DMS153 treated with DMSO at 0.1 percent for 48 hours (cell line): ENCODE data around the gene B3GAT3.
"Not testable (repeated sequence)": the region's sequence is repeated elsewhere in the genome, so short reads cannot be mapped to it uniquely, and the experiment has no call there.

ENCODE experiments used
- DNase-seq: peaks from one replicate; lab custom pipeline; 2025; ENCODE audit not compliant: unreplicated experiment; lab: John Stamatoyannopoulos, UW

Gene B3GAT3

DNA sequence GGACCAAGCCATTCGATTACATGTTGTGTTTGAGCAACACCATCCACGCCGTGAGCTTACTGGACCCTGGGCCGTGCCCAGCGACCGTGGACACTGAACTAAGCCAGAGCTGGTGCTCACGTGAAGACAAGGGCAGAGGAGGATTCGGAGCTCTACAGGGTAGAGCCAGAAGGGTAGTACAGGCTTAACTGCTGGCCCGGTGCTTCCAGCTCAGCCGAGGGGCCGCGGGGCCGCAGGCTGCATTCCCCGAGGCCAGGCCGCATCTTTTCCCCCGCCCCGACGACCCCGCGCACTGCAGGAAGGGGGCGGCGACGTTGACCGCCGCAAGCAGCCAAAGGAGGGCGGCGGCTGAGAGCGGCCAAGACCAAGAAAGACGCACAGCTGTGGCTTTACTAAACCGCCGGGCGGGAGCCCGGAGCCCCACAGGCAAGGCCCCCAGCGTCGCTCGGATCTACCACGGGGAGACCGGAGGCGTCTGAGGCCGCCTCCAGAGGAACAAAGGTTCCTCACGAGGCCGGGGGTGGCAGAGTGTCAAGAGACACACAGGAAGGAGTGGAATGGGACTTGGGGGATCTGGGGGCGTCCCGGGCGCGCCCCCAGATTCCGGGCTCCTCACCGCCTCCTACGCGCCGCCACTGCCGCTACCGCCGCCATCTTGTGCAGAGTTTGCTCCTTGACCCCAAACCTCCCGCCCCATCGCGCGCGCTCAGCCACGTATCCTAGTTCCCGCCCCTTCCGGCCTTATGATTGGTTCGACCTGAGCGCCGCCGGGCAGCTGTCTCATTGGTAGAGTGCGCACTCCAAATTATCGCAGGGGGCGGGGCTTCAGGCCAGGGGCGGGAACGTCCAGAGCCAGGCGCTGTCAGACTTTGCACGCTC lies 24.4 kb upstream of the B3GAT3 start, which contains the start of gene GANAB:
TSS of gene GANAB (minus strand) at position 668 of the 879 bp plus-strand sequence. CDS start at position 654, 14 bp downstream.
- peak; percentile 91 for DNase-seq

DNA sequence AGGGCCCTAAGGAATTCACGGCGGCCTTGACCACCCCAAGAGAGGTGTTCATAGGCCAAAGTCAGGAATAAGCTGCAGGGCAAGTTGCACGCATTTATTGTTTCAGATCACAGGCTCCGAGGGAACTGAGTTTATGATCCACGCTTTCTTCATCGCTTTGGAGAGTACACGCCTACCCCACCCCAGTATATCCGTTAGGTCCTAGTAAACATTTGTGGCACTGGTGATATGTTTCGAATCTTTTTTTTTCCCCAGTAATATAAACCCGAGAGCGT lies 23.8 kb upstream of the B3GAT3 start:
- no peak for DNase-seq

DNA sequence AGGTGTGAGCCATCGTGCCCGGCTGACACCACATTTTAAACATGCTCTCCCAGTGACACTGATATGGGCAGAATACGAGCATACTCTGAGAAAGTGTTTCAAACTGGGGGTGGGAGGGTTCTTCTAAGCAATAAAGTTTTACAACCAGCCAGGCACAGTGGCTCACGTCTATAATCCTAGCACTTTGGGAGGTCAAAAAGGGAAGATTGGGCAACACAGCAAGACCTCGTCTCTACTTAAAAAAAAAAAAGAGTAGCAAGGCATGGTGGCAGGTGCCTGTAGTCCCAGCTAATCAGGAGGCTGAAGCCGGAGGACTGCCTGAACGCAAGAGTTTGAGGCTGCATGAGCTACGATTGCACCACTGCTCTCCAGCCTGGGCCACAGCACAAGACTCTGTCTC lies 22.4 kb upstream of the B3GAT3 start:
- DNase-seq, result no peak

DNA sequence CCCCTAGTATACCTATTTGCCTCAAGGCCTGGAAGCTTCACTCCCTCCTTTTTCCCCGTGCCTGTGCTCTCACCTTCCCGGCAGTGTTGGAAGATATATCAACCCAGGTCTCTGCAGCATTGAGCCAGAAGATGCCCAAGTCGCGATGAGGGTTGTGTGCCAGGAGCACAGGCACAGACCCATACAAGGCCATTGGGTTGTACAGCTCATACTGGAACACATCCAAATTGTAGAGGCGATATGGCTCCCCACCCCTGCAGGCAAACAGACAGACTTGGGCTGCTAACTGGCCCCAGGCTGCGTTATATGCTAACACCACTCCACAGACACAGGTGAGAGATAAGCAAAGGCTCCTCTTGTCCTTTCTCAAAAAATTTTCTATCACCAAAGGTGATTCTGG lies 10.7 kb upstream of the B3GAT3 start:
- no peak for DNase-seq

DNA sequence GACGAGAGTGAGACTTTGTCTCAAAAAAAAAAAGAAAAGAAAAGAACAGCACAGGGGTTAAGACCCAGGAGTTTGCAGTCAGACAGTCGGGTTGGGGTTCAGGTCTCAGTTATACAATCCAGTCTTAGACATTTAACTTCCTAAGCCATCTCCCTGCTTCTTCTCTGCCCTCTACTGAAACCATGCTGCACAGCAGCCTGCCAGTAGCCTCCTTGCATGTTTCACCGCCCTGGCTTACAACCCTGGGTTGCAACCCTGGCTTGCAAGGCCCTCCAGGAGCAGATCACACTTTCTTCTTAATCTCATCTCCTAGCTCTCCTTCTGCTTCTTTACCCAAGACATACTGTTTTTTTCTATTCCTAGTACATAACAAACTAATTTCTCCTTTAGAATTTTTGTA lies 5.9 kb upstream of the B3GAT3 start:
- DNase-seq, result no peak

DNA sequence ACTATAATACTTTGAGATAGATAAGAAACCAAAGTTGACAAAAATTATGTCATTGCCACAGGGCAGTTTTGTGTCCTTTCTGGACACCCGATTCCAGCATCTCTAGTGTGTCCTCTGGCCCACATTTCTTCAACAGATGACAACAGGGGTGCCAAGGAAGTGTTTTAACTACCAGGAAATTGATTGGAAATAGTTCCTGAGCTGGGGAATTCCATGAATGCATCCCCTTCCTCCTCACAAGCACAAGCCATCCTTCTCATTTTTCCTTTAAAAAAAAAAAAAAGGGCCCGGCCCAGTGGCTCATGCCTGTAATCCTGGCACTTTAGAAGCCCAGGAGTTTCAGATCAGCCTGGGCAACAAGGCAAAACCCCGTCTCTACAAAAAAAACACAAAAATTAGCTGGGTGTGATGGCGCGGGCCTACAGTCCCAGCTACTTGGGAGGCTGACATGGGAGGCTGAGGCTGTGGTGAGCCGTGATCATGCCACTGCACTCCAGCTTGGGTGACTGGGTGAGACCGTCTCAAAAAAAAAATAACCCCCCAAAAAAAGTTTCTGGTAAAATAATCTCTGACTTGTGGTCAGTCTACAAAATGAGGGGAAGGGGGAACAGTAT lies 797 bp upstream of the B3GAT3 start:
- no peak for DNase-seq

DNA sequence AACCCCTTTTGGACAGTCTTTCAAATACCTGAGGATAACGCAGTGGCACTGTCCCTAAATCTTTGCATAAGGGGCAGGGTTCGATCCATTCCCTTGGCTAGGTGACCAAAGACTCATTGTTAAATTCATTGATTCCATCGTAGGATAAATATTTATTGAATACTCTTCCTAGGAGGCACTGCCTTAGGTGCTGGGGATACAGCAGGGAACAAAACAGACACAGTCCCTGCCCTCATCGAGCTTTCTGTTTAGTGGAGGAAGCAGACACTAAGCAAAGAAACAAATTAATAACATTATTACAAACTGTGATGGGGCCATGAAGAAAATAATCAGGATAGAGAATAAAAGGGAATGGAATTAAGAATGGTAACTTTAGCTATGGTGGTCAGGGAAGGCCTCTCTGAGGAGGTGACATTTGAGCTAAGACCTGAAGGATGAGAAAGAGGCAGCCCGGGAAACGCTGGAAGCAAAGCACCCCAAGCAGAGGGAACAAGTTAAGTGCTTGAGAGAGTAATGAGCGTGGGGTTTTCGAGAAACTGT lies 689 bp downstream of the B3GAT3 start:
- DNase-seq, result no peak

DNA sequence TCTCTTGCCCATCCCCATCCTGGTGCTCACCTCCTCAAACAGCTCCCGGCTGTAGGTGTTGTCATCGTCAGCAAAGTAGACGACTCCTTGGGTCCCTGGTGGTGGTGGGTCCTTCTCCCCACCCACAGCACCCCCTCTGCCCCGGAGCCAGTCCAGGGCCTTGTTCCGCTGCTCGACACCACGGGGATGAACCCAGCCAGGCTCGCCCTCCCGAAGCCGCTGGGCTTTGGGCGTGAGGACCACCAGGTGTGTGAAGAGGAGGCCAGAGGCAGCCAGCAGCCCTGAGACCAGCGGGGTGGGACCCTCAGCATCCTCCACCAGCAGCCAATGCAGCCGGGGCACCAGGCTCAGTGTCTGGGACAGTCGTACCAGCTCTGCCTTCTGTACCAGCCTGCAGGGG lies 4.8 kb downstream of the B3GAT3 start:
- not testable (repeated sequence) for DNase-seq

DNA sequence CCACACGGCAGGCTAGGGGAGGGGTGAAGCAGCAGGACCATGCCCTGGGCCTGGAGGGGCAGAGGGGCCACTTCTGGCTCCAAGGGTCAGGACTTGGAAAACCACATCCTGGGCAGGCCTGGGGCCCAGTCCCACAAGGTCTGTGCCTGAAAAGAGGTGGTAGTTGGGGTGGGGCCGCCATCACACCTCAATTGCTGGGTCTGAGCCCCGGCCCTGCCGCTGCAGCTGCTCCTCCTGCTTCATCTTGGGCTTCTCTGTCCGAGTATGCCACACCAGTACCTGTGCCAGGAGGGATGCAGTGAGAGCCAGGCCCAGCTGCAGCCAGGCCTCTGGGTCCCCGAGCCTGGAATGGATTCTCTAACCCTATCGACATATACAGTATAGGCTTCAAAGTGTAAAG lies 6.3 kb downstream of the B3GAT3 start:
- no peak for DNase-seq

DNA sequence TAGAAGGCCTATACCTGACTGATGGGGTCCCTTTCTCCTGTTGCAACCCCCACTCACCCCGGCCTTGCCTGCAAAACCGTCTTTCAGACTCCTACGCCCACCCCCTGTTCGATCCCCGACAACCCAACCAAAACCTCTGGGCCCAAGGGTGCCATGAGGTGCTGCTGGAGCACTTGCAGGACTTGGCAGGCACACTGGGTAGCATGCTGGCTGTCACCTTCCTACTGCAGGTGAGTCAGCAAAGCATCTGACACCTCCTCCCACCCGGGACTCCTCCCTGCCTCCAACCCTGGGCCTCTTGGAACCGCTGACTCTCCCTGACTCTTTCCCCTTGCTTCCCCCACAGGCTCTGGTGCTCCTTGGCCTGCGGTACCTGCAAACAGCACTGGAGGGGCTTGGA lies 7.5 kb downstream of the B3GAT3 start:
- no peak for DNase-seq

DNA sequence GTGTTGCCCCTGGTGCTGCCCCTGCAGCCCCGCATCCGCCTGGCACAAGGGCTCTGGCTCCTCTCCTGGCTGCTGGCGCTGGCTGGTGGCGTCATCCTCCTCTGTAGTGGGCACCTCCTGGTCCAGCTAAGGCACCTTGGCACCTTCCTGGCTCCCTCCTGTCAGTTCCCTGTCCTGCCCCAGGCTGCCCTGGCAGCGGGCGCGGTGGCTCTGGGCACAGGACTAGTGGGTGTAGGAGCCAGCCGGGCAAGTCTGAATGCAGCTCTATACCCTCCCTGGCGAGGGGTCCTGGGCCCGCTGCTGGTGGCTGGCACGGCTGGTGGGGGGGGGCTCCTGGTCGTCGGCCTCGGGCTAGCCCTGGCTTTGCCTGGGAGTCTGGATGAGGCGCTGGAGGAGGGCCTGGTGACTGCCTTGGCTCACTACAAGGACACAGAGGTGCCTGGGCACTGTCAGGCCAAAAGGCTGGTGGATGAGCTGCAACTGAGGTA lies 8.5 kb downstream of the B3GAT3 start:
- no peak for DNase-seq

DNA sequence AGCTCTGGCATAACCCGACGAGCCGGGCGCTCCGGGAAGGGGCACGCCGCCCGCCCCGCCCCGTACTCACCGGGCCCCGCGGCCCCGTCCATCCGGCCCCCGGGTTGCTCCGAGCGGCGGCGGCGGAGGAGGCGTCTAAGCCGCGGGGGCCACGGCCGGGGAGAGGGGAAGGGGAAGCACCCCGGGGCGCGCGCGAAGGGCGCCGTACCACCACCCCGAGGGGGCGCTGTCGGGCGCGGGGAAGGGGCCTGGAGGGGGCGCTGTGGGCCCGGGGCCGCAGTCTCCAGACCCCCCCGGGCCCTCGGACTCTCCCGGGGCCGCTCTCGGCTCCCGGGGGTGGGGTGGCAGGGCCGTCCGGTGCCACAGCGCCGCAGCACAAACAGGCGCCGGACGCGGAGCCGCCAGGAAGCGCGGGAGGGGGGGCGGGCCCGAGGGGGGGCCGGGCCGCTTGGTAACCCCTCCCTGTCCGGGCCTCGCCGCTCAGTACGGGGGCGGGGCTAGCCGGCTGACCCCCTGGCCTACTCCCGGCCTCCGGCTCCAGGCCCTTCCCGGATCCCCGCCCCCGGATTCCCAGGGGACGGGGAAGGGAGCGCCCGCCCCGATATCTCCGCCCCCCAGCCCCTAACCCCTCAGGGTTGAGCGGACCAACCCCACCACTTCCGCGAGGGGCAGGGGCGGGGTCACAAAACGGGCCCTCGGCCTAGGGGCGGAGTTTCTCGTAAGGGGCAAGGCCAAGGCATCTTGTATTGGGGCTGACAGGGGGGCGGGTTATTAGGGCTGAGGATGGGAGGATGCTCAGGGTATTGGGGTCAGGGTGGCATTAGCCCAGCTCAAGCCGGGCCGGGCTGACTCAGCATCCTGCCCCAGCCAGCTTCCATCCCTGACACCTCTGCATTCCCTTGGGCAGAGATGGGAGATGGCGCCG lies 9.2 kb downstream of the B3GAT3 start, which contains the start of the genes EML3 and ROM1:
TSS of gene EML3 (minus strand) at position 410 of the 925 bp plus-strand sequence. CDS start at position 92, 318 bp downstream.
TSS of gene ROM1 (plus strand) at position 892 of the 925 bp plus-strand sequence. CDS start at position 917, 25 bp downstream.
- peak; percentile 37 for DNase-seq

DNA sequence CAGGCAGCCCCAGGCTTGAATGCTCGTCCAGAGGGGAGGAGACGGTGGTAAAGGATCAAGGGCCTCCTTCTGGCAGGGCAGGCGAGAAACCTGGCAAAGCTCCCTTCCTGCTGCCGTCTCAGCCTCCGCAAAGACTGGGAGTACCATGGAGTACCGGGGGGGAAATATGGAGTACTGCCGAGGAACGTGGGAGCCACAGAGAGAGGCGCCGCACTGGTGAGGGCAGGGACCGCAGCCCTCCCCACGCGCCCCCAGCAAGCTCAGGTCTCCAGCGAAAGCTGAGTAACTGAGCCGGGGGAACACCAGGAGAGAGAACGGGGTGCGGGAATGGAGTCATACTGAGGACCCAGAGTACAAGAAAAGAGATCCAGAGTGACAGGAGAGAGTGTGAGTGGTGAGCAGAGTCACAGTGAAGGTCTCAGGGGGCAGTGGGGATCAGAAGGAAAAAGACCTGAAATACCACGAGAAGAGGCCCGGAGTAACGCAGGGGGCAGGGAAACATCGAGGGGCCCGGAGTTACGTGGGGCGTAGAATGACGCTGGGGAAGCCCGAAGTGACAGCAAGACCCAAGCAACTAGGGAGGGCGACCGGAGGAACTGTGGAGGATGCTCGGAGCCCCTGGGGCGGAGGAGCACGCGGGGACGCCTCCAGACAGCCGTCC lies 10.0 kb downstream of the B3GAT3 start:
- no peak for DNase-seq

DNA sequence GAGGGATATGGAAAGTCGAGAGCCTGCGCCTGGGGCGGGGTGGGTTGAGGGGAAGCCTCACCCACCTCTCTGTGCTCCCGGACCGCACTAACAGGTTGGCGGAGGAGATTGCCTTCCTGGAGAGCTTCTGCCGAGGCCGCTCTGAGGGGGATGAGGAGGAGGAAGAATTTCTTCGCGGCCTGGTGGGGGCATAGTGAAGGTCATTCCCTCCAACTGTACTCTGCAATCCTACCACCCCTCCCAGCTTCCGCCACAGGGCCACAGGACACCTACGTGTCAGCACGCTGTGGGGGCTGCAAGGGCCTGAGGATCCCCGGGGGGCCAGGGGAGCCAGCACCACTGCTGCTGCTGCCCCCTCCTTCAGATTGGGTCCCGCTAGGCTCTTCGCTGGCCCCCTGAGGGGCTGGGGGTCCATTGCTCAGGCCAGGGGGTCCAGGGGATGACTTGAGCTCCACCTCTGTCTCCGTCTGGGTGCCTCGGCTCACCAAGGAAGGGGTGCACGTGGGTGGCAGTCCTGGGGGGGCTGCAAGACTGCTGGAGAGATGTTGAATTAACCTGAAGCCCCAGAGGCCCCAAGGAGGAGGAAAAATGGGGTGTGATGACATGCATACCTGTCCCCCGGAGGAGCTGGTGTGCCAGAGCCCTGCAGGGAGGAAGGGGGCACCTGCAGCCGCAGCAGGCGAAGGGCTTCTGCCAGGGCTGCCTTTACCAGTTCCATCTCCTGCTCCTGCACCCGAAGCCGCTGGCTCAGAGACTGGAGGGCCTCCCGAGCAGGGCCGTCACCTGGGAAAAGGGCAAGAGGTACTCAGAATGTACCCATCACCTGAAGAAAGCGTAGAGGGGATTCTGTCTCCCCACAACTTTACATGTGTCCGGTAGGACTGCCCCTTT lies 10.7 kb downstream of the B3GAT3 start:
- no peak for DNase-seq

DNA sequence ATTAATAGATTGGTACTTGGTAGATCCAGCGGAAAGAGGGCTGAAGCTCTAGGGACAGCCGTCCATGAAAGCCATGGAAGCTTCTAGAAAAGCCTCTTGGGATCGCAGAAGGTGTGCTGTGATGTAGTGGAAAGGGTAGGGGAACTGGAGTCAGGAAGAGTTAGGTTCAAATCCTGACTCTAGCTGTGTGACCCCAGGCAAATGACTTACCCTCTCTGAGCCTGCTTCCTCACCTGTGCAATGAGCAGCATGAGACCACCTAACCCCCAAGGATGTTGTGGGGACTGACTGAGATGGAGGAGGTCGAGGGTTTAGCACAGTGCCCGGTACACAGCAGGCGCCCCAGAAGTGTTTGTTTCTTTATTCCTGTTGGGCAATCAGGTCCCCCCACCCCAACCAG lies 11.4 kb downstream of the B3GAT3 start:
- DNase-seq, result no peak

DNA sequence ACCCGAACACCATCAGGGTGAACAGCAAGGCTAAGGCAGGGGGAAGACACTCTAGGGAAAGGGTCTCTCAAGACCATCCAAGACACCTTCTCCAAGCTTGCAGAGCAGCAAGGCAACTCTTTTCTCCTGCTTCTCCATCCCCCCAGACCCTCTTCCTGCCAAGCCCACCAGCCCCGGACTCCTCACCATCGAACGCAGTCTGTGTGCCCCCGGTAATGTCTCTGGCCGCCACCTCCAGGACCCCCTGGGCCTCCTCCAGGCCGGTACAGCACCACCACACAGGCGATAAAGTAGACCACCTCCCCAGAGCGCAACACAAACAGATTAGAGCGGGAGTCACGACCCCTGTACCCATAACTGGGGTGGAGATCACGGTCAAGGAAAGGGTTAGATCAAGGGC lies 13.0 kb downstream of the B3GAT3 start:
- no peak for DNase-seq

DNA sequence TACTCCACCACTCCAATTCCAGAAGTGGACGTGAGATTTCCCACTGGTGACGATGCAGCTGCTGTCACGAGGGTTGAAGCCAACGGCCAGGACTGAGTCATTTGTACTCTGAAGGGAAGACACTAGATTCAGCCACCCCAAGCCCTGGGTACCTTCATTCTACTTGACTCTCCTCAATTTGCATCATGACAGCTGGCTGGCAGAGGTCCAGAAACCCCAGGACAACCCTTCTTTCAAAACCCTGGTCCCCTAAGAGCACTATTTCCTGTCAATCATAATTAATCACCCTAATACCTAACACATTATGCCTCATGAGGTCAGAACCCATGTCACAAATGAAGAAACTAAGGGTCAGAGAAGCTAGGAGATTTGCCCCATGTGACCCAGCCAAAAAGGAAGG lies 14.1 kb downstream of the B3GAT3 start:
- DNase-seq, result no peak

DNA sequence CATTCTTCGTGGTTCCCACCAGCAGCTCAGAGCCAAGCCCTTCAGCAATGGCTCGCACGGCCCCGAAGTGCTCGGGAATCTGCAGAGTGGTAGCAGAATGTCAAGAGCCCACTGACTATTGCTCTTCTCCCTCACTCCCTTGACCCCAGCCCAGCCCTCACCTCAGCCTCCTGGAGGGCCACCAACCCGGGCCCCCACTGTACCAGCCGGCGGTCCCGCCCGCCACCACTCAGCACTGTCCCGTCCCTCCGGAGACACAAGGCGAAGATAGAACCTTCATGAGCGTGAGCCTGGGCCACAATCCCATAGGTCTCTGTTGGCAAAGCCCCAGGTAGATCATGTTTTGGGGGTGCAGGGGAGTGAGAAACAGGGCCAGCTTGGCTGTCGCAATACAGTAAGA lies 15.9 kb downstream of the B3GAT3 start:
- DNase-seq, result no peak

DNA sequence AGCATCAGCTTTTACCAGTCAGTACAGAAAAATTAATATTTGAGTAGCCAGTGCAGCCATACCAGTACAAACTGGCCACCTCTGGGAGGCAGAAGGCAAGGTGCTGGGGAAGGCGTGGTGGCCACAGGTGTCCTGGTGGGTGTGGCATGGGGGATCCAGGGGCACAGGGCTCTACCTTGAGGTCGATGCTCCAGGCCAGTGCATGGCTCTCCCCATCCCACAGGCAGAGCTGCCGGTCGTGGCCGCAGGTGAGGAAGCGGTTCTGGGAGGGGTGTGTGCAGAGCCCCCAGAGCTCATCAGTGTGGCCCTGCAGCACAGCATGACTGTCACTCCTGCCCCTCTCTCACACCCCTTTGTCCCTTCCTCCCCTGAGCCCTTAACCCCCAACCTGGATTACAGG lies 16.3 kb downstream of the B3GAT3 start:
- no peak for DNase-seq
